Caco-2 (cell line): Measurements from ENCODE around the gene SLC29A3. TPM values are rescaled to one million over a fixed set of nuclear protein-coding genes. Genes with fewer than 3 reads are reported as not detected.

Experiments used
- BruUV-seq: library from RNA; stranded (reverse); fragments of 400-500 nt; replicated peaks from 2 replicates; lab custom pipeline; 2021; lab: Mats Ljungman, UMichigan
- CTCF ChIA-PET: fragments of 300-600 bp; sonication (Branson Sonifier 250); formaldehyde crosslinking; loops from one replicate; lab custom pipeline; 2022; ENCODE audit warnings: antibody characterized with exemption; lab: Charles Lee
- POLR2A ChIA-PET: fragments of 300-600 bp; sonication (Branson Sonifier 250); formaldehyde crosslinking; loops from one replicate; lab custom pipeline; 2022; ENCODE audit warnings: antibody characterized with exemption; lab: Charles Lee
- DNase-seq, 2 experiments: peaks; one replicate each; pipeline versions ENCODE4 v3.0.0 to v3.0.0-alpha.2; 2020 to 2022
- H3K27me3 ChIP-seq: replicated peaks from 2 replicates; pipeline ENCODE4 v1.6.0; 2011; ENCODE audit warnings: low read length; ENCODE audit not compliant: control insufficient read depth, insufficient read depth
- H3K36me3 ChIP-seq: 2 replicates; pipeline ENCODE4 v1.5.1; 2011; ENCODE audit warnings: low read length; ENCODE audit not compliant: control insufficient read depth, insufficient read depth
- H3K4me1 ChIP-seq: fragments of 250-450 bp; sonication (Bioruptor Pico); 2 replicates; pipeline ENCODE4 v1.5.1; 2020; ENCODE audit warnings: mild to moderate bottlenecking
- H3K4me3 ChIP-seq: 2 replicates; pipeline ENCODE4 v1.5.1; 2011; ENCODE audit warnings: low read depth, mild to moderate bottlenecking, control low read depth, low read length
- H3K9me3 ChIP-seq: fragments of 250-450 bp; sonication (Bioruptor Pico); 2 replicates; pipeline ENCODE4 v1.5.1; 2020; ENCODE audit warnings: mild to moderate bottlenecking, moderate library complexity
- H3K27ac Mint-ChIP-seq: one replicate; pipeline ENCODE4 v1.8.0; 2022; ENCODE audit warnings: mixed read lengths; ENCODE audit not compliant: unreplicated experiment
- H3K27me3 Mint-ChIP-seq: one replicate; pipeline ENCODE4 v1.8.0; 2022; ENCODE audit warnings: mixed read lengths; ENCODE audit not compliant: insufficient read depth, unreplicated experiment
- H3K36me3 Mint-ChIP-seq: one replicate; pipeline ENCODE4 v1.8.0; 2022; ENCODE audit warnings: mild to moderate bottlenecking, mixed read lengths; ENCODE audit not compliant: insufficient read depth, unreplicated experiment
- H3K4me1 Mint-ChIP-seq: one replicate; pipeline ENCODE4 v1.8.0; 2022; ENCODE audit warnings: low read depth, mixed read lengths; ENCODE audit not compliant: unreplicated experiment
- H3K4me3 Mint-ChIP-seq: one replicate; pipeline ENCODE4 v1.8.0; 2022; ENCODE audit warnings: mild to moderate bottlenecking, moderate library complexity, mixed read lengths; ENCODE audit not compliant: unreplicated experiment
- H3K9me3 Mint-ChIP-seq: one replicate; pipeline ENCODE4 v1.8.0; 2022; ENCODE audit warnings: mixed read lengths; ENCODE audit not compliant: unreplicated experiment
- CTCF ChIP-seq, 2 experiments: fragments of 200-600 bp in 1 of 2; IDR thresholded peaks; 1 replicate in 1 of 2; 2 replicates in 1 of 2; pipeline versions ENCODE4 v1.5.1 to v1.8.0; 2011 to 2022; ENCODE audit warnings: antibody characterized with exemption in 1 of 2, control low read depth in 1 of 2, inconsistent platforms in 1 of 2, low read depth in 1 of 2, low read length in 1 of 2, mild to moderate bottlenecking in 1 of 2, moderate library complexity in 1 of 2; ENCODE audit not compliant: insufficient read depth in 1 of 2, severe bottlenecking in 1 of 2, unreplicated experiment in 1 of 2
- intact Hi-C: fragments of 100-400 bp; cut with micrococcal nuclease; formaldehyde crosslinking; loops from one replicate; pipeline ENCODE4 v1.10.0; 2022; ENCODE audit not compliant: unreplicated experiment
- total RNA-seq: library from RNA; stranded (reverse); gene quantifications from 2 replicates; pipeline ENCODE4 v1.2.3, GENCODE V29; 2022

SLC29A3 gene
- total RNA-seq, 1 experiment from 2014 or later, result 20.7 TPM

GRCh38 chr10:71304914-71305313 is 14.1 kb upstream of the SLC29A3 start:
- peaks cover 4% of the 10 kb centered on the region for H3K27me3 Mint-ChIP-seq
- no peaks in the 10 kb centered on the region for H3K9me3 ChIP-seq
- no peak overlapping the region for H3K4me3 ChIP-seq
- no peak for DNase-seq
- BruUV-seq, result no TSS peak
- H3K36me3 ChIP-seq, result no peaks in the 10 kb centered on the region
- H3K4me3 Mint-ChIP-seq, result no peak overlapping the region
- TF ChIP-seq CTCF (IDR thresholded peaks at IDR 0.05; ENCODE audit: insufficient read depth in 1 of 2, low read depth in 1 of 2, low read length in 1 of 2, severe bottlenecking in 1 of 2, unreplicated experiment in 1 of 2), result no peak
- POLR2A ChIA-PET, result no interaction called here
- H3K4me1 Mint-ChIP-seq, result no peaks in the 10 kb centered on the region
- H3K27ac Mint-ChIP-seq, result no peak overlapping the region
- no peaks in the 10 kb centered on the region for H3K27me3 ChIP-seq
- H3K4me1 ChIP-seq, result no peaks in the 10 kb centered on the region
- intact Hi-C loops, result no loop called here
- H3K36me3 Mint-ChIP-seq, result no peaks in the 10 kb centered on the region
- no peaks in the 10 kb centered on the region for H3K9me3 Mint-ChIP-seq
- CTCF ChIA-PET, result no interaction called here

GRCh38 chr10:71306979-71307378 is 12.1 kb upstream of the SLC29A3 start:
- no peak overlapping the region for H3K27ac Mint-ChIP-seq
- no peak for DNase-seq
- intact Hi-C loops, result no loop called here
- CTCF ChIA-PET, result no interaction called here
- H3K36me3 Mint-ChIP-seq, result no peaks in the 10 kb centered on the region
- H3K4me3 ChIP-seq, result no peak overlapping the region
- H3K27me3 ChIP-seq, result no peaks in the 10 kb centered on the region
- H3K4me1 ChIP-seq, result no peaks in the 10 kb centered on the region
- no peaks in the 10 kb centered on the region for H3K9me3 ChIP-seq
- no peaks in the 10 kb centered on the region for H3K36me3 ChIP-seq
- no TSS peak for BruUV-seq
- H3K27me3 Mint-ChIP-seq, result peaks cover 8% of the 10 kb centered on the region
- TF ChIP-seq CTCF (IDR thresholded peaks at IDR 0.05; ENCODE audit: insufficient read depth in 1 of 2, low read depth in 1 of 2, low read length in 1 of 2, severe bottlenecking in 1 of 2, unreplicated experiment in 1 of 2), result no peak
- H3K4me1 Mint-ChIP-seq, result no peaks in the 10 kb centered on the region
- H3K4me3 Mint-ChIP-seq, result no peak overlapping the region
- POLR2A ChIA-PET, result no interaction called here
- no peaks in the 10 kb centered on the region for H3K9me3 Mint-ChIP-seq

- Histone ChIP-seq H3K9me3 (no peaks in the 10 kb centered on the region), H3K36me3 (no peaks in the 10 kb centered on the region), H3K4me1 (no peaks in the 10 kb centered on the region), H3K4me3 (no peak overlapping the region), H3K27me3 (no peaks in the 10 kb centered on the region)
- no peak overlapping the region for H3K27ac Mint-ChIP-seq
- no TSS peak for BruUV-seq
- no peak overlapping the region for H3K4me3 Mint-ChIP-seq
- H3K36me3 Mint-ChIP-seq, result no peaks in the 10 kb centered on the region
- ChIA-PET CTCF (no interaction called here), POLR2A (no interaction called here)
- no peak for TF ChIP-seq CTCF (IDR thresholded peaks at IDR 0.05; ENCODE audit: insufficient read depth in 1 of 2, low read depth in 1 of 2, low read length in 1 of 2, severe bottlenecking in 1 of 2, unreplicated experiment in 1 of 2)
- DNase-seq, result peak in 1 of 2 experiments; percentile 48
- H3K27me3 Mint-ChIP-seq, result peaks cover 8% of the 10 kb centered on the region
- no peaks in the 10 kb centered on the region for H3K9me3 Mint-ChIP-seq
- H3K4me1 Mint-ChIP-seq, result no peaks in the 10 kb centered on the region
- intact Hi-C loops, result no loop called here
Measured at GRCh38 chr10:71307469-71308085, 11.5 kb upstream of the SLC29A3 start.
